Activated CD8-positive, alpha-beta memory T cell treated with anti-CD3 and anti-CD28 coated beads for 1 hour (primary cell): ENCODE measurements around the gene DGCR6L.
"Not testable (repeated sequence)": the region's sequence is repeated elsewhere in the genome, so short reads cannot be mapped to it uniquely, and the experiment has no call there.

ENCODE experiments used
- DNase-seq, 2 donors: peaks; one replicate each; pipeline ENCODE4 v3.0.0-alpha.2; 2020; ENCODE audit warnings: low read depth in 1 of 2; ENCODE audit errors: extremely low read depth in 1 of 2

DGCR6L gene

GRCh38 chr22:20328569-20328930 is 8.7 kb upstream of the DGCR6L start:
- DNase-seq, result not testable (repeated sequence)

- not testable (repeated sequence) for DNase-seq
Observed at GRCh38 chr22:20325996-20326395, 6.1 kb upstream of the DGCR6L start.

- no peak for DNase-seq
Observed at GRCh38 chr22:20324139-20324516, 4.3 kb upstream of the DGCR6L start.

GRCh38 chr22:20321552-20322211 is 1.8 kb upstream of the DGCR6L start:
- DNase-seq, result not testable (repeated sequence)

GRCh38 chr22:20320659-20321551 is 1.0 kb upstream of the DGCR6L start:
- DNase-seq, result not testable (repeated sequence)

- DNase-seq, result no peak
Observed at GRCh38 chr22:20319041-20319744, 667 bp downstream of the DGCR6L start.

GRCh38 chr22:20318043-20318688 is 1.7 kb downstream of the DGCR6L start:
- not testable (repeated sequence) for DNase-seq

- DNase-seq, result not testable (repeated sequence)
Observed at GRCh38 chr22:20317402-20318042, 2.3 kb downstream of the DGCR6L start.

- no peak for DNase-seq
Observed at GRCh38 chr22:20316844-20317401, 2.9 kb downstream of the DGCR6L start.

GRCh38 chr22:20316217-20316843 is 3.5 kb downstream of the DGCR6L start:
- no peak for DNase-seq

- DNase-seq, result no peak
Observed at GRCh38 chr22:20315337-20316216, 4.3 kb downstream of the DGCR6L start.

GRCh38 chr22:20314741-20315336 is 5.0 kb downstream of the DGCR6L start:
- not testable (repeated sequence) for DNase-seq

GRCh38 chr22:20314206-20314605 is 5.7 kb downstream of the DGCR6L start:
- not testable (repeated sequence) for DNase-seq

- DNase-seq, result not testable (repeated sequence)
Observed at GRCh38 chr22:20313306-20314077, 6.4 kb downstream of the DGCR6L start.

GRCh38 chr22:20312396-20313191 is 7.3 kb downstream of the DGCR6L start:
- DNase-seq, result no peak

- DNase-seq, result not testable (repeated sequence)
Observed at GRCh38 chr22:20311249-20312062, 8.4 kb downstream of the DGCR6L start.
